ENCODE data around the gene VMP1.

VMP1 gene

DNA sequence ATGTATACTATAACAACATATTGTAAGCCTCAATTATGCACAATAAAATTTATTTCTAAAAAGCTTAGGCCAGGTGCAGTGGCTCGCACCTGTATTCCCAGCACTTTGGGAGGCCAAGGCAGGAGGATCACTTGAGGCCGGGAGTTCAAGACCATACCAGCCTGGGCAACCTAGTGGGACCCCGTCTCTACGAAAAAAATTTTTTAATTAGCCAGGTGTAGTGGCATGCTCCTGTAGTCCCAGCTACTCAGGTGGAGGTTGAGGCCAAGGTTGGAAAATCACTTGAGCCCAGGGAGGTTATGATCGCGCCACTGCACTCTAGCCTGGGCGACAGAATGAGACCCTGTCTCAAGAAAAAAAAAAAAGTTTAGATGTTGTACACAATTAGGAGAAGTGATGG lies 45.5 kb downstream of the VMP1 start (continued):
- no peak for TF ChIP-seq TSHZ1 (tag by site-specific recombination; IDR thresholded peaks at IDR 0.05; ENCODE audit: borderline replicate concordance)
- no peak for TF ChIP-seq OSR2 (tag by site-specific recombination; IDR thresholded peaks at IDR 0.05)

DNA sequence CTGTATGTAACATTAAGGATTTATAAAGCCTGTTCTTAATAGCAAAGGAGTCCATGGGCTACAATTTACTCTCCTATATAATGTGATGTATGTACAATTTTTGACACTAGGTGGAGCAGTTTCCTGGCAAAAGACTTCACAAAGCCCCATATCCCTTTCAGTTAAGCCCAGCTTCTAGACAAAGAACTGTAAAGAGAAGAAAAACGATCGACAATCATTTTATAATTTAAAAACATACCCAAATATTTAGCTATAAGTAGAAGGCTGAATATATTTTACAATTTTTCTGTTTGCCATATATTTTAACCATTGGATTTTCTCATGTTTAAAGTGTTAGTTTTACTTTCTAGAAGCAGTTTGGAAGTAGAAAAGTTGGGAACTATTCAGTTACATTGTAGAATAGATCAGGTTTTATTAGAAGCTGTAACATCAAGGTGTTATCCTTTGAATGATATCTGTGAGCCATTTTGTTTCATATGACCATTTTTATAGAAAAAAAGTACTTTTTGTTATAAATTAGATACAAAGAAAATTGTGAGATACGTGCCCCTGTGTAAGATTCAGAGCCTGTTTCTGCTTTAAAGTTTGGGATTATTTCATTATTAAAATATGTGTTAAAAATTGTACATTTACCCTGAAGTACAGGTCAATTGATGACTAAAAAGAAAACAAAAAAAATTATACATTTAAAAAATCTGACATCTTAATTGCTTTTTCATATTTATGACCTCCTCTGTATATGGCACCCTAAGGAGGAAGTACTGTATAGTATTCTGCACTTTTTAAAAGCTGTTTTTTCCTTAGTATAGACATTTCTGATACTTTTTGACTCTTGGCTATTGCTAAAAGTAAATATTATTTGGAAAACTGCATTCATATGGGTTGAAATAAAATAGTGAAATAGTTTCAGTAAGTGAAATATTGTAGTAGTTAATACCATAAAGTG lies 46.3 kb downstream of the VMP1 start:
- no peaks in the 10 kb centered on the region for H3K9me3 ChIP-seq (ENCODE audit: control insufficient read depth, insufficient read depth, low read depth, low read length)
- ChIA-PET POLR2A (interaction anchor here (0.6 to 3.3 kb wide), 14 partner anchors 25 to 140 kb away, joined by 3 to 50 read pairs (median 10); partner anchors contain the start of gene CLTC), CTCF (interaction anchor here (0.6 to 6.0 kb wide), 53 partner anchors 8 to 716 kb away, joined by 3 to 73 read pairs (median 4); partner anchors contain the start of genes PTRH2 and VMP1)
- no peak overlapping the region for H3K4me3 ChIP-seq (ENCODE audit: low read depth, low read length)
- peaks cover 19% of the 10 kb centered on the region for H3K4me1 ChIP-seq (ENCODE audit: control insufficient read depth, insufficient read depth, low read length)
- peak; percentile 95 for TF ChIP-seq ZNF654 (tag by site-specific recombination; IDR thresholded peaks at IDR 0.05; ENCODE audit: low read depth)
- no peak for TF ChIP-seq ZBTB21 (tag by site-specific recombination; IDR thresholded peaks at IDR 0.05)
- no peak for TF ChIP-seq ZNF626 (tag by site-specific recombination; IDR thresholded peaks at IDR 0.05)
- TF ChIP-seq SP7 (tag by site-specific recombination; IDR thresholded peaks at IDR 0.05), result no peak
- no peak for TF ChIP-seq ZNF677 (tag by site-specific recombination; IDR thresholded peaks at IDR 0.05)
- no peak for TF ChIP-seq ZBTB6 (tag by site-specific recombination; IDR thresholded peaks at IDR 0.05)
- TF ChIP-seq ZNF133 (tag by site-specific recombination; IDR thresholded peaks at IDR 0.05), result no peak
- no peak for TF ChIP-seq ZSCAN30 (tag by site-specific recombination; IDR thresholded peaks at IDR 0.05)
- TF ChIP-seq PRDM4 (tag by site-specific recombination; IDR thresholded peaks at IDR 0.05), result no peak
- TF ChIP-seq ZNF423 (tag by site-specific recombination; IDR thresholded peaks at IDR 0.05), result no peak
- no peak for TF ChIP-seq ZNF510 (tag by site-specific recombination; IDR thresholded peaks at IDR 0.05; ENCODE audit: insufficient replicate concordance)
- TF ChIP-seq ZBTB17 (tag by site-specific recombination; IDR thresholded peaks at IDR 0.05), result peak; percentile 59
- TF ChIP-seq, protein P1, sequence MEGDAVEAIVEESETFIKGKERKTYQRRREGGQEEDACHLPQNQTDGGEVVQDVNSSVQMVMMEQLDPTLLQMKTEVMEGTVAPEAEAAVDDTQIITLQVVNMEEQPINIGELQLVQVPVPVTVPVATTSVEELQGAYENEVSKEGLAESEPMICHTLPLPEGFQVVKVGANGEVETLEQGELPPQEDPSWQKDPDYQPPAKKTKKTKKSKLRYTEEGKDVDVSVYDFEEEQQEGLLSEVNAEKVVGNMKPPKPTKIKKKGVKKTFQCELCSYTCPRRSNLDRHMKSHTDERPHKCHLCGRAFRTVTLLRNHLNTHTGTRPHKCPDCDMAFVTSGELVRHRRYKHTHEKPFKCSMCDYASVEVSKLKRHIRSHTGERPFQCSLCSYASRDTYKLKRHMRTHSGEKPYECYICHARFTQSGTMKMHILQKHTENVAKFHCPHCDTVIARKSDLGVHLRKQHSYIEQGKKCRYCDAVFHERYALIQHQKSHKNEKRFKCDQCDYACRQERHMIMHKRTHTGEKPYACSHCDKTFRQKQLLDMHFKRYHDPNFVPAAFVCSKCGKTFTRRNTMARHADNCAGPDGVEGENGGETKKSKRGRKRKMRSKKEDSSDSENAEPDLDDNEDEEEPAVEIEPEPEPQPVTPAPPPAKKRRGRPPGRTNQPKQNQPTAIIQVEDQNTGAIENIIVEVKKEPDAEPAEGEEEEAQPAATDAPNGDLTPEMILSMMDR (tag by site-specific recombination; IDR thresholded peaks at IDR 0.05), result 0 out of 2 replicates have a peak, but pooled peaks have one; percentile 53
- TF ChIP-seq YY2 (tag by site-specific recombination; IDR thresholded peaks at IDR 0.05), result no peak
- no peak for TF ChIP-seq ZNF521 (tag by site-specific recombination; IDR thresholded peaks at IDR 0.05)
- peak; percentile 87 for TF ChIP-seq ZNF660 (tag by site-specific recombination; IDR thresholded peaks at IDR 0.05)
- TF ChIP-seq ZNF214 (tag by site-specific recombination; IDR thresholded peaks at IDR 0.05; ENCODE audit: borderline replicate concordance), result no peak
- peaks cover 7 to 10% of the 10 kb centered on the region in 2 experiments; a peak in 2 of 3 replicates for H3K36me3 ChIP-seq (ENCODE audit: control insufficient read depth in 2 of 2, insufficient read depth in 1 of 2, low read length in 2 of 2)
- H3K27ac ChIP-seq (ENCODE audit: extremely low read depth, low read depth, low read length), result peak overlapping the region; percentile 28; the same call in 1 of the 2 replicates
